HepG2 (cell line): ENCODE results near the gene JMJD6. TPM values are rescaled to one million over a fixed set of nuclear protein-coding genes. Genes with fewer than 3 reads are reported as not detected.

ENCODE experiments used
- CBX2 ChIP-seq, 2 experiments: fragments of 200-600 bp in 1 of 2; sonication (generic); formaldehyde crosslinking in 1 of 2; IDR thresholded peaks; 2 replicates each; pipeline versions ENCODE4 v1.7.0 to v1.8.1; 2018 to 2022; ENCODE audit warnings: low read depth in 2 of 2, low read length in 1 of 2, mild to moderate bottlenecking in 1 of 2, missing genetic modification reagents in 1 of 2
- FOSL1 ChIP-seq: sonication (generic); formaldehyde crosslinking; IDR thresholded peaks from 2 replicates; pipeline ENCODE4 v1.9.0; 2021; ENCODE audit warnings: missing genetic modification reagents, borderline replicate concordance
- JUN ChIP-seq: sonication (generic); formaldehyde crosslinking; IDR thresholded peaks from 2 replicates; pipeline ENCODE4 v1.4.0; 2020; ENCODE audit warnings: mild to moderate bottlenecking, missing genetic modification reagents
- LRRFIP1 ChIP-seq: sonication (generic); formaldehyde crosslinking; conservative IDR thresholded peaks from 2 replicates; pipeline ENCODE4 v1.4.0; 2020; ENCODE audit warnings: missing genetic modification reagents
- MATR3 ChIP-seq: sonication (generic); formaldehyde crosslinking; IDR thresholded peaks from 2 replicates; pipeline ENCODE4 v1.4.0; 2020; ENCODE audit warnings: missing genetic modification reagents
- MAZ ChIP-seq, 2 experiments: sonication (generic) in 1 of 2; formaldehyde crosslinking in 1 of 2; IDR thresholded peaks; 2 replicates each; pipeline versions ENCODE4 v1.5.0 to v1.6.1; 2012 to 2020; ENCODE audit warnings: low read depth in 2 of 2, mild to moderate bottlenecking in 2 of 2, borderline replicate concordance in 1 of 2, improper control_type of control experiment in 1 of 2, low read length in 1 of 2, missing genetic modification reagents in 1 of 2, moderate library complexity in 1 of 2
- MIXL1 ChIP-seq: IDR thresholded peaks from 2 replicates; pipeline ENCODE4 v1.6.1; 2016
- MTERF4 ChIP-seq: sonication (generic); formaldehyde crosslinking; IDR thresholded peaks from 2 replicates; pipeline ENCODE4 v1.8.0; 2023; ENCODE audit warnings: mild to moderate bottlenecking, missing genetic modification reagents
- SRSF9 ChIP-seq: fragments of 200-400 bp; formaldehyde crosslinking; IDR thresholded peaks from 2 replicates; pipeline ENCODE4 v1.6.1; 2018; ENCODE audit warnings: borderline replicate concordance, mild to moderate bottlenecking, low read depth, low read length; ENCODE audit not compliant: insufficient read depth, poor library complexity, severe bottlenecking
- TGIF2 ChIP-seq: IDR thresholded peaks from 2 replicates; pipeline ENCODE4 v1.6.1; 2016; ENCODE audit warnings: control low read depth, missing compliant biosample characterization
- ZBTB42 ChIP-seq: sonication (generic); formaldehyde crosslinking; IDR thresholded peaks from 2 replicates; pipeline ENCODE4 v1.5.0; 2020; ENCODE audit warnings: mild to moderate bottlenecking, missing genetic modification reagents
- ZNF235 ChIP-seq: sonication (generic); formaldehyde crosslinking; IDR thresholded peaks from 2 replicates; pipeline ENCODE4 v1.8.1; 2023; ENCODE audit warnings: mild to moderate bottlenecking, missing genetic modification reagents, borderline replicate concordance
- ZNF644 ChIP-seq: IDR thresholded peaks from 2 replicates; pipeline ENCODE4 v1.6.1; 2016; ENCODE audit warnings: low read depth
- ZNF678 ChIP-seq: sonication (generic); formaldehyde crosslinking; IDR thresholded peaks from 2 replicates; pipeline ENCODE4 v1.4.0; 2020; ENCODE audit warnings: mild to moderate bottlenecking, missing genetic modification reagents
- ZSCAN20 ChIP-seq: sonication (generic); formaldehyde crosslinking; IDR thresholded peaks from 2 replicates; pipeline ENCODE4 v1.4.0; 2020; ENCODE audit warnings: missing genetic modification reagents, mild to moderate bottlenecking, borderline replicate concordance
- polyA plus RNA-seq, 8 experiments: library from polyadenylated mRNA; depleted of rRNA in 3 of 8; stranded (reverse) in 7 of 8; unstranded in 1 of 8; fragments of >200 nt; fragmentation: Illumina TruSeq in 4 of 8; extraction: Trizol in 4 of 8; gene quantifications; 2 replicates each; pipeline versions ENCODE4 v1.2.1 to v1.2.3, GENCODE V29; 2011 to 2016; ENCODE audit warnings: low read depth in 4 of 8, missing spikeins in 1 of 8, mixed read lengths in 1 of 8; ENCODE audit not compliant: insufficient read depth in 1 of 8
- total RNA-seq, 5 experiments: library from RNA; depleted of rRNA; stranded (reverse); fragments of >200 nt; fragmentation: Illumina TruSeq; extraction: Trizol; gene quantifications; 2 replicates each; pipeline ENCODE4 v1.2.3, GENCODE V29; 2016; ENCODE audit warnings: low read depth in 1 of 5
- TF ChIP-seq, protein P1 (sequence below): sonication (generic); formaldehyde crosslinking; IDR thresholded peaks from 2 replicates; pipeline ENCODE4 v1.4.0; 2020; ENCODE audit warnings: missing genetic modification reagents, borderline replicate concordance
- TF ChIP-seq, protein P2 (sequence below): sonication (generic); formaldehyde crosslinking; IDR thresholded peaks from 2 replicates; pipeline ENCODE4 v1.8.1; 2022; ENCODE audit warnings: low read depth, mild to moderate bottlenecking, missing genetic modification reagents

JMJD6 gene
- total and polyA plus RNA-seq, 2 of the 13 experiments (the other 11 are each of a cell fraction or from before 2014, with no cell fraction given): 33.6 to 41.0 TPM

- TF ChIP-seq LRRFIP1 (CRISPR knock-in tag) (no peak), CBX2 (IDR thresholded peaks at IDR 0.05; ENCODE audit: low read depth, low read length) (no peak), CBX2 (CRISPR knock-in tag; IDR thresholded peaks at IDR 0.05; ENCODE audit: low read depth) (no peak), JUN (CRISPR knock-in tag) (no peak), MAZ (IDR thresholded peaks at IDR 0.05; ENCODE audit: borderline replicate concordance, low read depth, low read length) (no peak), MAZ (CRISPR knock-in tag; IDR thresholded peaks at IDR 0.05; ENCODE audit: low read depth) (no peak), MIXL1 (CRISPR knock-in tag) (no peak), SRSF9 (no peak), ZNF235 (CRISPR knock-in tag) (no peak), FOSL1 (CRISPR knock-in tag) (no peak), TGIF2 (no peak), ZSCAN20 (CRISPR knock-in tag) (no peak), MTERF4 (CRISPR knock-in tag) (no peak), ZBTB42 (CRISPR knock-in tag) (no peak), ZNF644 (CRISPR knock-in tag) (no peak), ZNF678 (CRISPR knock-in tag) (no peak), MATR3 (no peak)
- TF ChIP-seq, protein P1, sequence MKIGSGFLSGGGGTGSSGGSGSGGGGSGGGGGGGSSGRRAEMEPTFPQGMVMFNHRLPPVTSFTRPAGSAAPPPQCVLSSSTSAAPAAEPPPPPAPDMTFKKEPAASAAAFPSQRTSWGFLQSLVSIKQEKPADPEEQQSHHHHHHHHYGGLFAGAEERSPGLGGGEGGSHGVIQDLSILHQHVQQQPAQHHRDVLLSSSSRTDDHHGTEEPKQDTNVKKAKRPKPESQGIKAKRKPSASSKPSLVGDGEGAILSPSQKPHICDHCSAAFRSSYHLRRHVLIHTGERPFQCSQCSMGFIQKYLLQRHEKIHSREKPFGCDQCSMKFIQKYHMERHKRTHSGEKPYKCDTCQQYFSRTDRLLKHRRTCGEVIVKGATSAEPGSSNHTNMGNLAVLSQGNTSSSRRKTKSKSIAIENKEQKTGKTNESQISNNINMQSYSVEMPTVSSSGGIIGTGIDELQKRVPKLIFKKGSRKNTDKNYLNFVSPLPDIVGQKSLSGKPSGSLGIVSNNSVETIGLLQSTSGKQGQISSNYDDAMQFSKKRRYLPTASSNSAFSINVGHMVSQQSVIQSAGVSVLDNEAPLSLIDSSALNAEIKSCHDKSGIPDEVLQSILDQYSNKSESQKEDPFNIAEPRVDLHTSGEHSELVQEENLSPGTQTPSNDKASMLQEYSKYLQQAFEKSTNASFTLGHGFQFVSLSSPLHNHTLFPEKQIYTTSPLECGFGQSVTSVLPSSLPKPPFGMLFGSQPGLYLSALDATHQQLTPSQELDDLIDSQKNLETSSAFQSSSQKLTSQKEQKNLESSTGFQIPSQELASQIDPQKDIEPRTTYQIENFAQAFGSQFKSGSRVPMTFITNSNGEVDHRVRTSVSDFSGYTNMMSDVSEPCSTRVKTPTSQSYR (CRISPR knock-in tag): no peak
- TF ChIP-seq, protein P2, sequence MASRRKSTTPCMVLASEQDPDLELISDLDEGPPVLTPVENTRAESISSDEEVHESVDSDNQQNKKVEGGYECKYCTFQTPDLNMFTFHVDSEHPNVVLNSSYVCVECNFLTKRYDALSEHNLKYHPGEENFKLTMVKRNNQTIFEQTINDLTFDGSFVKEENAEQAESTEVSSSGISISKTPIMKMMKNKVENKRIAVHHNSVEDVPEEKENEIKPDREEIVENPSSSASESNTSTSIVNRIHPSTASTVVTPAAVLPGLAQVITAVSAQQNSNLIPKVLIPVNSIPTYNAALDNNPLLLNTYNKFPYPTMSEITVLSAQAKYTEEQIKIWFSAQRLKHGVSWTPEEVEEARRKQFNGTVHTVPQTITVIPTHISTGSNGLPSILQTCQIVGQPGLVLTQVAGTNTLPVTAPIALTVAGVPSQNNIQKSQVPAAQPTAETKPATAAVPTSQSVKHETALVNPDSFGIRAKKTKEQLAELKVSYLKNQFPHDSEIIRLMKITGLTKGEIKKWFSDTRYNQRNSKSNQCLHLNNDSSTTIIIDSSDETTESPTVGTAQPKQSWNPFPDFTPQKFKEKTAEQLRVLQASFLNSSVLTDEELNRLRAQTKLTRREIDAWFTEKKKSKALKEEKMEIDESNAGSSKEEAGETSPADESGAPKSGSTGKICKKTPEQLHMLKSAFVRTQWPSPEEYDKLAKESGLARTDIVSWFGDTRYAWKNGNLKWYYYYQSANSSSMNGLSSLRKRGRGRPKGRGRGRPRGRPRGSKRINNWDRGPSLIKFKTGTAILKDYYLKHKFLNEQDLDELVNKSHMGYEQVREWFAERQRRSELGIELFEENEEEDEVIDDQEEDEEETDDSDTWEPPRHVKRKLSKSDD (CRISPR knock-in tag): no peak
Observed at GRCh38 chr17:76707985-76708807, 18.2 kb downstream of the JMJD6 start (continued).
